Panc1 (cell line): ENCODE data around the gene NR1H2. TPM values are rescaled to one million over a fixed set of nuclear protein-coding genes. Genes with fewer than 3 reads are reported as not detected.
A peak's percentile ranks its signal among the peaks of the same experiment; 100 is the strongest.
"Not testable (repeated sequence)": the region's sequence is repeated elsewhere in the genome, so short reads cannot be mapped to it uniquely, and the experiment has no call there.

Experiments
- ATAC-seq: fragments of 200-7000 bp; cut with Tn5 transposase; 2 replicates; pipeline ENCODE4 v1.9.1; 2020; ENCODE audit warnings: mild to moderate bottlenecking, moderate library complexity
- BruUV-seq: library from RNA; stranded (reverse); fragments of 400-500 nt; replicated peaks from 2 replicates; lab custom pipeline; 2021; lab: Mats Ljungman, UMichigan
- CTCF ChIA-PET: fragments of 300-600 bp; sonication (Branson Sonifier 250); formaldehyde crosslinking; loops from one replicate; lab custom pipeline; 2022; ENCODE audit warnings: antibody characterized with exemption; lab: Charles Lee
- POLR2A ChIA-PET: fragments of 300-600 bp; sonication (Branson Sonifier 250); formaldehyde crosslinking; loops from one replicate; lab custom pipeline; 2022; ENCODE audit warnings: antibody characterized with exemption; lab: Charles Lee
- DNase-seq: peaks from one replicate; pipeline ENCODE4 v3.0.0-alpha.2; 2010; ENCODE audit warnings: low read depth, low spot score
- H3K27ac ChIP-seq: 2 replicates; pipeline ENCODE4 v1.5.1; 2011; ENCODE audit warnings: mild to moderate bottlenecking, low read length, inconsistent platforms
- H3K27me3 ChIP-seq: fragments of 200-500 bp; sonication (Bioruptor generic); 2 replicates; pipeline ENCODE4 v1.6.0; 2014; ENCODE audit warnings: low read length, inconsistent platforms; ENCODE audit not compliant: control insufficient read depth, insufficient read depth
- H3K36me3 ChIP-seq: fragments of 200-500 bp; sonication (Bioruptor generic); 2 replicates; pipeline ENCODE4 v1.5.1; 2014; ENCODE audit warnings: inconsistent platforms, mild to moderate bottlenecking, low read length, moderate library complexity; ENCODE audit not compliant: control insufficient read depth, insufficient read depth
- H3K4me1 ChIP-seq: 2 replicates; pipeline ENCODE4 v1.5.1; 2011; ENCODE audit warnings: inconsistent platforms, mild to moderate bottlenecking, low read length, moderate library complexity; ENCODE audit not compliant: control insufficient read depth, insufficient read depth
- H3K4me3 ChIP-seq, 2 experiments: 2 replicates each; pipeline ENCODE4 v1.5.1; 2011 to 2012; ENCODE audit warnings: low read depth in 2 of 2, low read length in 2 of 2, mild to moderate bottlenecking in 2 of 2, inconsistent platforms in 1 of 2, moderate library complexity in 1 of 2
- H3K9me3 ChIP-seq: fragments of 200-500 bp; sonication (Bioruptor generic); 2 replicates; pipeline ENCODE4 v1.5.1; 2014; ENCODE audit warnings: low read depth, mild to moderate bottlenecking, inconsistent platforms, low read length, moderate library complexity; ENCODE audit not compliant: control insufficient read depth, insufficient read depth
- POLR2AphosphoS5 ChIP-seq: IDR thresholded peaks from 2 replicates; pipeline ENCODE4 v1.6.1; 2012; ENCODE audit warnings: mild to moderate bottlenecking, low read depth, low read length, moderate library complexity
- SIN3A ChIP-seq: IDR thresholded peaks from 2 replicates; pipeline ENCODE4 v1.6.1; 2012; ENCODE audit warnings: low read depth, mild to moderate bottlenecking, low read length, moderate library complexity, borderline replicate concordance; ENCODE audit not compliant: insufficient read depth
- TCF7L2 ChIP-seq: IDR thresholded peaks from 2 replicates; pipeline ENCODE4 v1.6.1; 2011; ENCODE audit warnings: mild to moderate bottlenecking, low read depth, low read length, inconsistent platforms
- in situ Hi-C: cut with HindIII; loops from 2 replicates; pipeline ENCODE4 v1.10.0; 2016; ENCODE audit warnings: low sequenced_read_pairs, low pct_unique_long_range_greater_than_20kb
- intact Hi-C: fragments of 100-400 bp; cut with micrococcal nuclease; formaldehyde crosslinking; loops from one replicate; pipeline ENCODE4 v1.10.0; 2022; ENCODE audit not compliant: unreplicated experiment
- total RNA-seq: library from RNA; stranded (reverse); gene quantifications from one replicate; pipeline ENCODE4 v1.2.1, GENCODE V29; 2021; ENCODE audit not compliant: unreplicated experiment
- TF ChIP-seq, protein P1 (sequence below): fragments of 450-650 bp; IDR thresholded peaks from 2 replicates; pipeline ENCODE4 v1.5.1; 2017; ENCODE audit warnings: mild to moderate bottlenecking
- TF ChIP-seq, protein P2 (sequence below), 2 experiments: IDR thresholded peaks; 2 replicates each; pipeline ENCODE4 v1.6.1; 2011 to 2012; ENCODE audit warnings: low read depth in 2 of 2, control low read depth in 1 of 2, low read length in 1 of 2, mild to moderate bottlenecking in 1 of 2, moderate library complexity in 1 of 2; ENCODE audit not compliant: insufficient read depth in 1 of 2

The NR1H2 gene
- total RNA-seq, 1 experiment from 2014 or later = 55.8 TPM

DNA sequence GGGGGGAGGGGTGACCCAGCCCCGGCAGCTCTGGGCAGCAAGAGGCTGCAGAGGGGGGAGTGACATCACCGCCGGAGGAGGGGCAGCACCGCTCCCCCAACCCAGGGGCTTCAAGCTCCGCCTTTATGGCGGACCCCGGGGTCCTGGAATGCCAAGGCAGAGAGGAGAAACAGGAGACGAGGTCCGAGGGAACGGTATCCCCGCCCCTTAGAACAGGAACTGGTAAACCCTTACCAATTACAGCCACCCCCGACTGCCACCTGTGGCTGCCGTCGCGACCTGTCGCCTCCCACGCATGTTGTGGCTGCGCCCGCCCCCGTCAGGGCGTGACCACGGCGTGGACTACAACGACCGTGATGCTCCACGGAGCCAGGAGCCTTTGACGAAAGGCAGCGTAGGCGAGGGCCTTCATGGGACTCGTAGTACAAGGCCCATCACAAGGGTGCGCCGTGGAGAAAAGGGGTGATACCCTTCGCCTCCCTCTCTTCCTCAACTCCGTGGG is 43.0 kb upstream of the NR1H2 start:
- in situ Hi-C loops = no loop called here
- H3K4me1 ChIP-seq = peaks cover 9% of the 10 kb centered on the region
- ATAC-seq (peak; percentile 76), DNase-seq (peak; percentile 72)
- no peaks in the 10 kb centered on the region for H3K27me3 ChIP-seq
- intact Hi-C loops = no loop called here
- CTCF ChIA-PET = no interaction called here
- H3K9me3 ChIP-seq = no peaks in the 10 kb centered on the region
- H3K4me3 ChIP-seq = peak overlapping the region; percentile 45 to 73
- no peaks in the 10 kb centered on the region for H3K36me3 ChIP-seq
- no peak for TF ChIP-seq TCF7L2
- TF ChIP-seq, protein P1, sequence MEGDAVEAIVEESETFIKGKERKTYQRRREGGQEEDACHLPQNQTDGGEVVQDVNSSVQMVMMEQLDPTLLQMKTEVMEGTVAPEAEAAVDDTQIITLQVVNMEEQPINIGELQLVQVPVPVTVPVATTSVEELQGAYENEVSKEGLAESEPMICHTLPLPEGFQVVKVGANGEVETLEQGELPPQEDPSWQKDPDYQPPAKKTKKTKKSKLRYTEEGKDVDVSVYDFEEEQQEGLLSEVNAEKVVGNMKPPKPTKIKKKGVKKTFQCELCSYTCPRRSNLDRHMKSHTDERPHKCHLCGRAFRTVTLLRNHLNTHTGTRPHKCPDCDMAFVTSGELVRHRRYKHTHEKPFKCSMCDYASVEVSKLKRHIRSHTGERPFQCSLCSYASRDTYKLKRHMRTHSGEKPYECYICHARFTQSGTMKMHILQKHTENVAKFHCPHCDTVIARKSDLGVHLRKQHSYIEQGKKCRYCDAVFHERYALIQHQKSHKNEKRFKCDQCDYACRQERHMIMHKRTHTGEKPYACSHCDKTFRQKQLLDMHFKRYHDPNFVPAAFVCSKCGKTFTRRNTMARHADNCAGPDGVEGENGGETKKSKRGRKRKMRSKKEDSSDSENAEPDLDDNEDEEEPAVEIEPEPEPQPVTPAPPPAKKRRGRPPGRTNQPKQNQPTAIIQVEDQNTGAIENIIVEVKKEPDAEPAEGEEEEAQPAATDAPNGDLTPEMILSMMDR = no peak
- 0 out of 2 replicates have a peak, but pooled peaks have one; percentile 7 for TF ChIP-seq POLR2AphosphoS5
- peak overlapping the region; percentile 81 for H3K27ac ChIP-seq
- BruUV-seq = no TSS peak
- POLR2A ChIA-PET = no interaction called here

DNA sequence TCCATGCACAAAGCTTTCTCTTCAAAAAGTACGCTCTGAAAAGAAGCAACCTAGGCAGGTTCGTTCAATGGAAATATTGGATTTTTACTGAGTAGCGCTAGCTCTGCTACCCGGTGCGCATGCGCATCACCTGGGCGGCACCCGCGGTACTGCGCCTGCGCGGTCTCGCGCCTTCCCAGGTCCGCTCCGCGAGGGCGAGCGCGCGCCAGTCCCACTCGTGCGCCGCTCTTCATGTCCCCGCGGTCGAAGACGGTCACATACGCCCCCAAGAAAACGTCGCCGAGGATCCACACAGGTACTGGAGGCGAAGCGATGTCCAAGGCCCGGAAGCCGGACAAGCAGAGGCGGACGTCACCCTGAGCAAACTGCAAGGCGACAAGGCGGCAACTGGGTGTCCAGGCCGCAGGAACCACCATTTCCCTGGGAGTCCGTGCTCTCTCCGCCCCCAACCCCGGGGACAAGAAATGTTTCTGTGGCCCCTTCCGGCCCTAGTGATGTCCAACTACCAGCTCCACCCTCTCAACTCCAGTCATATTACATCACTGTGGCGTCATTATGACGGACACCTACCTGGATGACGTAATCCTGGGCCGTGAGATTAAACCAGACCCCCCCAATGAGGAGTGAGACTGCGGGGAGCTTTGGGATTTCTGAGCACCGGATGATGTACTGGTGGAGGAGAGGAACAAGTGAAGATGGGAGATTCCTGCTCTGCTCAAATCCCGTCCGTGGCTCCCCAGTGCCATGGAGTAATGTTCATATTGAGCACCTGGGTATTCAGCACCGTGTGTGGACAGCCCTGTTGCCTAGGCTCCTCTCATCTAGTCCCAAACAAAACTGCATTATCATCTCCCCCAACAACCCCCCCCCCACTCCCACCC is 42.3 kb upstream of the NR1H2 start:
- ATAC-seq (peak; percentile 30), DNase-seq (no peak)
- intact Hi-C loops (no loop called here), in situ Hi-C loops (no loop called here)
- Histone ChIP-seq H3K27ac (peak overlapping the region; percentile 81), H3K36me3 (no peaks in the 10 kb centered on the region), H3K27me3 (no peaks in the 10 kb centered on the region), H3K4me1 (peaks cover 9% of the 10 kb centered on the region), H3K9me3 (no peaks in the 10 kb centered on the region), H3K4me3 (peak overlapping the region; percentile 45 to 73)
- no TSS peak for BruUV-seq
- ChIA-PET POLR2A (no interaction called here), CTCF (interaction anchor here (0.6 kb wide), 1 partner anchor 28 kb away, joined by 6 read pairs; no protein-coding TSS in a partner anchor)
- peak; percentile 58; the same call in 1 of the 2 replicates for TF ChIP-seq POLR2AphosphoS5
- TF ChIP-seq SIN3A = no peak
- TF ChIP-seq TCF7L2 = peak; percentile 58; the same call in 1 of the 2 replicates

DNA sequence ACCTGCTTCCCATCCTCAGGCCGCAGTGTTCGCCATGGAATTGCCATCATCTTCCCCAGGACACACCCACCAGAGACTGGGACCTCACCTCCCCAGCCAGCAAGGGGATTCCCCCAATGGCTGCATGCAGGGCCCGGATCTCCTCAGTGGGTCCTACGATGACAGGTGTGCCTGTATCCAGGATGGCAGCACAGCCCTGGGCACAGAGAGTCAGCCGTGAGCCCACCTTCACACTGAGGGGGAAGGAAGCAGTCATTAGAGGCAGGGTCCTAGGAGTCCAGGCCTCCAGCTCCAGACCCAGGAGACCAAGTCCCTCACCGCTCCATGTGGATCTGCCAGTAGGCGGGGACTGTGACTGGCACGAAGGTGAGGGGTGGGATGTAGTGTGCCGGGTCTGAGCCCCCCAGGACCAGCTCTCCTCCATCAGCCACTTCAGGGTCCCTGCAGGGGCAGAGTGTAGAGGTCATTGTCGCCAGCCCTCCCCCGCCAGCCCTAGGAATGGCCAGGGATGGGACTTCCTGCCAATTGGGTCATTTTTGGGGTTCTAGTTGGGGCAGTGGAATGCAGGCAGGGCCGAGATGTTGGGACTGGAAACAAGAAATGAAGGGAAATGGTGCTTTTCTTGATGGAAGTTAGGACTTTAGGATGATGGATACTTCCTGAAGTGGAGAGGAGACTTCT is 41.4 kb upstream of the NR1H2 start:
- no TSS peak for BruUV-seq
- peaks cover 9% of the 10 kb centered on the region for H3K4me1 ChIP-seq
- H3K36me3 ChIP-seq = no peaks in the 10 kb centered on the region
- H3K9me3 ChIP-seq = no peaks in the 10 kb centered on the region
- ChIA-PET POLR2A (no interaction called here), CTCF (interaction anchor here (0.6 kb wide), 1 partner anchor 29 kb away, joined by 6 read pairs; no protein-coding TSS in a partner anchor)
- H3K27ac ChIP-seq = no peak overlapping the region
- no peak for DNase-seq
- in situ Hi-C loops (no loop called here), intact Hi-C loops (no loop called here)
- no peaks in the 10 kb centered on the region for H3K27me3 ChIP-seq
- H3K4me3 ChIP-seq = no peak overlapping the region
- no peak for ATAC-seq
- no peak for TF ChIP-seq TCF7L2
- TF ChIP-seq, protein P1 = no peak
- TF ChIP-seq, protein P2, sequence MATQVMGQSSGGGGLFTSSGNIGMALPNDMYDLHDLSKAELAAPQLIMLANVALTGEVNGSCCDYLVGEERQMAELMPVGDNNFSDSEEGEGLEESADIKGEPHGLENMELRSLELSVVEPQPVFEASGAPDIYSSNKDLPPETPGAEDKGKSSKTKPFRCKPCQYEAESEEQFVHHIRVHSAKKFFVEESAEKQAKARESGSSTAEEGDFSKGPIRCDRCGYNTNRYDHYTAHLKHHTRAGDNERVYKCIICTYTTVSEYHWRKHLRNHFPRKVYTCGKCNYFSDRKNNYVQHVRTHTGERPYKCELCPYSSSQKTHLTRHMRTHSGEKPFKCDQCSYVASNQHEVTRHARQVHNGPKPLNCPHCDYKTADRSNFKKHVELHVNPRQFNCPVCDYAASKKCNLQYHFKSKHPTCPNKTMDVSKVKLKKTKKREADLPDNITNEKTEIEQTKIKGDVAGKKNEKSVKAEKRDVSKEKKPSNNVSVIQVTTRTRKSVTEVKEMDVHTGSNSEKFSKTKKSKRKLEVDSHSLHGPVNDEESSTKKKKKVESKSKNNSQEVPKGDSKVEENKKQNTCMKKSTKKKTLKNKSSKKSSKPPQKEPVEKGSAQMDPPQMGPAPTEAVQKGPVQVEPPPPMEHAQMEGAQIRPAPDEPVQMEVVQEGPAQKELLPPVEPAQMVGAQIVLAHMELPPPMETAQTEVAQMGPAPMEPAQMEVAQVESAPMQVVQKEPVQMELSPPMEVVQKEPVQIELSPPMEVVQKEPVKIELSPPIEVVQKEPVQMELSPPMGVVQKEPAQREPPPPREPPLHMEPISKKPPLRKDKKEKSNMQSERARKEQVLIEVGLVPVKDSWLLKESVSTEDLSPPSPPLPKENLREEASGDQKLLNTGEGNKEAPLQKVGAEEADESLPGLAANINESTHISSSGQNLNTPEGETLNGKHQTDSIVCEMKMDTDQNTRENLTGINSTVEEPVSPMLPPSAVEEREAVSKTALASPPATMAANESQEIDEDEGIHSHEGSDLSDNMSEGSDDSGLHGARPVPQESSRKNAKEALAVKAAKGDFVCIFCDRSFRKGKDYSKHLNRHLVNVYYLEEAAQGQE (IDR thresholded peaks at IDR 0.05; ENCODE audit: insufficient read depth in 1 of 2, low read depth in 2 of 2, low read length in 1 of 2) = no peak
- TF ChIP-seq POLR2AphosphoS5 = no peak
- TF ChIP-seq SIN3A = no peak

DNA sequence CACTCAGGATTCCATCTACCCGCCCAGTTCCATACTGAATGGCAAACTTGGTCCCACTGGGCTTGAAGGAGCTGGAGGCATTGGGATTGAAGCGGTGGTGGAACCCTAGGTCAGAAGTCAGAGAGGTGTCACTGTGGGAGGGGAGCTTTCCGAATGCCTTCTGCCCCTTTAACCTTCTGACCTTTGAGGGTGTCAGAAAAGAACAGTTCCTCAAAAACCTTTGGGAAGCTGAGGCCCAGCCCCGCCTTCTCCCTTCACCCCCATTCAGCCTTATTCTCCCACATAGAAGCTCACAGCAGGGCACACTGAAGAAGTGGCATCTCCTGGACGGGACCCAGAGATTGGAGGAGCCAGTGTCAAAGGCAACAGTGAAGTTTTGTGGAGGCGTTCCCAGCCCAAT is 39.2 kb upstream of the NR1H2 start:
- H3K27me3 ChIP-seq, in situ Hi-C loops, H3K27ac ChIP-seq, CTCF ChIA-PET, ATAC-seq, H3K36me3 ChIP-seq, H3K4me3 ChIP-seq, BruUV-seq, intact Hi-C loops, POLR2A ChIA-PET, H3K9me3 ChIP-seq, H3K4me1 ChIP-seq, DNase-seq: not testable (repeated sequence)
